Renal pelvis (tissue), 4 donors: ENCODE results near the gene FKBP8. TPM values are rescaled to one million over a fixed set of nuclear protein-coding genes. Genes with fewer than 3 reads are reported as not detected.

Experiments used
- DNase-seq: peaks from one replicate; pipeline ENCODE4 v3.0.0-alpha.2; 2013
- polyA plus RNA-seq, 3 donors: library from polyadenylated mRNA; unstranded; fragments of 120-200 nt; gene quantifications; one replicate each; pipeline ENCODE4 v1.2.1, GENCODE V29; 2013; ENCODE audit not compliant: insufficient read length in 3 of 3

The FKBP8 gene
- polyA plus RNA-seq, 3 donors: 178 to 222 (median 219) TPM

DNA sequence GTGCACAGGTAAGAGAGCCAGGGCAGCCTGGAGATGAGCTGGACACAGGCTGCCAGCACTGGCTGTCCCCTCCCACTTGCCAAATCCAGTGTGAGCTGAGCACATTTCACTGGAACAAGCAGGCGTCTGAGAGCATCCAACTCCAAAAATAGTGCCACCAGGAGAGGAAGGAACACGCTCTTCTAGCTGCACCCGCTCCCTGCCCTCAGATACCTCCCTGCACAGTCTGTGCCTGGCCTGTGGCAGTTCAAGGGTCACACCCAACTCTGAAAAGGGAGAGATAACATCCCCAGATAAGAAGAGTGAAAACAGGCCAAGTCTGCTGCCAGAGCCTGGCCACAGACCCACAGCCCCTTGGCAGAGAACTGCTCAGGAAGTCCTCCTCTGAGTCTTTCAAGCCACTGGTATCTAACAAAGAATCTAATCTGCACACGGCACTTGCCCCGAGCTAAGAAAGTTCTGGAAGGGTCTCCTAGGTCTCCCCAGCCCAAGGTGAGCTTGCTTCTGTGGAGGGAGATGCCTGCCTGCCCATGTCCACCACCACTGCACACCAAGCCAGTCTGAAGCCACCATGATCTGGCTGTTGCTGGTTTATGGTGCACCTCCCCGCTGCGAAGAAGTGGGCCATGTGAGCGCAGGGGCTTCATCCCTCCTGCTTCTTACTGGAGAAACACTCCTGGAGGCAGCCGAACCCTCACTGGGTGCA, 36.2 kb downstream of the FKBP8 start:
- DNase-seq: no peak

- no peak for DNase-seq
Measured at GRCh38 chr19:18506101-18506930, 37.1 kb downstream of the FKBP8 start.

DNA sequence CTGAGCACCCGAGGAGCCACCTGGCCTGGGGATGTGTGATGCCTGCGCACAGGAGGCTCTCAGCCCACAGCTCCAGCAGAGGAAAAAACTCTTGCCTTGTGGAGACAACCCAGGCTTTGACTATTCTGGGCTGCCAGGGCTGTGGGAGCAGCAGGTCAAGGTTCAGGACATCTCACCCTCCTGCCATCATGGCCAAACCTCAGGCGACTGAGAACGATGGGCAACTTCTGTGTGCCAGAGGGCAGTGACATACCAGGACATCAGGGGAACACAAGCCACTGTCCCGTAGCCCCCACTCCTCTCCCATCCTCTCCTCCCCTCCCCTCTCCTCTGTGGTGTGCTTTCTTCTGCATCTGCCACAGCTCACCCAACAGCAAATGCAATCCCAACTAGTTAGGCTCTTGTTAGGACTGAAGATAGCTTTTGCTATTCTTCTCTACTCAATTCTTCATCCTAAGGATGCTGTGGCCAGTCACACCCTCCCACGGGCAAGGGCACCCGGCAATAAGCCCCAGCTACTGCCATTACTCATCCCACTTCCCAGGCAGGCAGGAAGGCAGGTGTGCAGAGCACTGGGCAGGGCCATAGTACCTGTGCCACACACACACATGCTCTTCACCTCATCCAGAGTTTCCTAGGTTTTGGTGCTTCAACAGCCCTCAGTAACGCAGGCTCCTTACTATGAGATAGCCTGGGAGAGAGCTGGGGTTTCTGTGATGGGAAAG, 38.3 kb downstream of the FKBP8 start:
- no peak for DNase-seq

DNA sequence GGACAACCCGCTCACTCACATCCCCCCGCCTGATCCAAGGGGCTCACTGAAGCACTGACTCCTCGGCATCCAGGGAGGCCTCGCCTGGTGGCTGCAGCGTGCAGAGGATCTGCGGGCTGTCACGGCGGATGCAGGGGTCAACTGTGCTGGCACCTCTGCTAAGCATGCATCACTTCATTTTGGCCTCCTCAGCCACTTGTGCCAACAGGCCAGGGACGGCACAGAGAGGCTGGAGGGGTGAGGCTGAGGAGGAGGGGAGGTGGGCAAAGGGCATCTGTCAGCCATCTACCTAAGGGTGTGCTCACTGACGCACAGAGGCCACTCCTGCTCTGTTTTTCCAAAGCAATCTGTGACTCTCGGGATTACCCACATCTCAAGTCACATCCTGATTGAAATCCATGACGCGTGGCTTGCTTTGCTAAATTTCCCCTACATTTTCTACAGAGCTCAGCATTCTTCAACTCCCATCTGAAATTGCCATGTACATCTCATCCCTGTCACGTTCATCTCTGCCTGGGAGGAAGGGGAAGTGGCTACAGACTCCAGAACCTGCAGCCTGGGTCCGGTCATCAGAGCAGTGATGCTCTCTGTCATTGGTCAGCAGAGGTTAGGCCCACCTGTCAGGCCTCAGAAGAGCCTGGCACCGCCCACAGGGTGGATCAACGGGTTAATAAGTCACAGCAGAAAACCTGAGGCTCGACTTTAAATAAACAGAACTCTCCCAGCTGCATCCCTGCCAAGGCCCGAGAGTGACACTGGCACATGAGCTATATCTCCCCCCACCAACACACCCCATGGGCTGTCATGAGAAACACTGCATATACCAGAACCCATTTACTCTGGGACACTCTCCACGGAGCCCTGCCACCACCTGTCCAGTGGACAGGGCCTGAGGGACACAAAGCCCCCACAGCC, 39.1 kb downstream of the FKBP8 start:
- DNase-seq: peak; percentile 64

DNA sequence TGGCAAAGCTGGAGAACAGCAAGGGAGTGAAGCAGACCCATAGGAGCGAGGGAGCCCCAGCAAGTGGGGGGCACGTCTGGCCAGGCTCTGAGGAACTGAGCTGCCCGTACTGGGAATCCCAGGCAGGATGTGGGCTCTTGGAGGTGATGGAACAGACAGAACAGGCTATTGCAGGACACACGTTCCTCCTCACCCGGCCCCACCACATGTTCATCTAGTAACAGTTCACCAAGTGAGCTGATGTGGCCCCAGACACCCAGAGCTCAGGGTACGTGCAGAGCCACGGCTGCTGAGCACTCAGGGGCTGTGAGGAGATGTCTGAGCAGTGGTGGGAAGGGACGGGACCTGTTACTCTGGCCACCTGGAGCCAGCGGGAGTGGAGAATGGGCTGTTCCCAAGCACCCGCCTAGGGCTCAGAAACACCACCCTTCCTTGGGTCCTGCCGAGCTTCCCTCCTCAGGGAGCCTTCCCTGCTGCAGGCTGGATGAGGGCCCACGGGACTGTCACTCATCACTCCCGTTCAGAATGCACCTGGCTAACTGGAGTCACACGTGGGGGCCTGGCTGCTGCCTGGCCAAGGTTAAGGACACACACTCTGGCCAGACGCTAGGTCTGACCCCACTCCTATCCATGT, 39.9 kb downstream of the FKBP8 start:
- no peak for DNase-seq

DNA sequence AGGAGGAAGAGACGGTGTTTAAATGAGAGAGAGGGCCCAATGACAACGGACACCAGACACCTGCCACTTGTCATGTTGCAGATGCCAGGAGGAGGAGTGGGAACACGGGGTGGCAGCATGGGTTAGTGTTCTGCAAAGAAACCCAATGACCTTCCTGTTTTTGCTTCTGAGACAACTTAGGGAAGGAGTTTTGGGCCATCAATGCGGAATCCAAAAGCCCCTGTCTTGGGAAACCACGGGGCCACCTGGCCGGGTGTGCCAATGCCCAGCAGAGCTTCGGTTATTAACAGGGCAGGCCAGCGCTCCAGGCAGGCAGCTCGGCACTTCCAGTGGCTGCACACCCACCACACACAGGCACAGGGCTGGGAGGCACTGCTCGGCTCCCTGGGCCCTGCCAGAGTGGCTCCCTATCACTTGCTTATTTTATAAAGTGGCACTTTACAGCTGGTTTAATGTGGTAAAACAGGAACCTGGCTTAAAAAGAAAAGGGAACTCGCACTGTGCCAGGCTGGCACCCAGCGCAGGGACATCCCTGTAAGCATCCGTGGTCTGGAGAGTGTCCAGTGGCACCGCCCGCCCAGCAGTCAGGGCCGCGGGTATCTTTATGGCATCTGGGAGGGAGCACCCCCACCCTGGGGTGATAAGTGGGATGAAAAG, 40.6 kb downstream of the FKBP8 start:
- no peak for DNase-seq

DNA sequence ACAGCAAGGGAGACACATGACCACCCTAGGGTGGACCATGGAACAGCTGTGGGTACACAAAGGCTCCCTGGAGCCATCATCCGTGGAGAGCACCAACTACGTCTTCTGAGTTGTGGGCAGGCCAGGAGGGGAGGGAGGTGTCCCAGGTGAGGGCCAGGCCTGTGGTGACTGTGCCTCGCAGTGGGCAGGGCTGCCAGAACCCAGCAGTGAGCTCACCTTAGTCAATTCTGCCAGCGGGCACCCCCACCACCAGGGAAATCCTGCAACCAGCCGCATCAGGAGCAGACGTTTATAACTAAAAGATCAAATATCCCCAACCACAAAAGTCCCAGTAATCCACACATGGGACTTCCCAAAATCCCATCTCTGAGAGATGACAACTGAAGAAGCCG, 41.1 kb downstream of the FKBP8 start:
- no peak for DNase-seq

DNA sequence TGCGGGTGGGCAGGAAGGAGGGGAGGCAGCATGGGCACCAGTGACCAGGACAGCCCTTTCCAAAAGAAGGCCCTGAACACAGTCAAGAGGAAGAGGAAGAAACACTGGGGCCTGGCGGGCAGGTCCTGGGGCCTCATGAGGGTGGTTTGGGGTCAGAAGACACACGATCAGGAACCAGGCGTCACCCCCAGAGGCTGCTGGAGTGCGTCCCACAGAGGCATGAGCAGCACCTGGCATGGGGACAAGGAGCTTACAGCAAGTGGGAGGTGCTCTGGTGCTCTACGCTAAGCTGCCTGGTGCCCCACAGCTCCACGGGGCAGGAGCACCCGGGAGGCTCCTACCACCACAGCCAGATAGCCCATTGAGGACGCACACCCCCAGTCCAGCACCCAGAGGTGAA, 41.5 kb downstream of the FKBP8 start:
- DNase-seq: no peak

DNA sequence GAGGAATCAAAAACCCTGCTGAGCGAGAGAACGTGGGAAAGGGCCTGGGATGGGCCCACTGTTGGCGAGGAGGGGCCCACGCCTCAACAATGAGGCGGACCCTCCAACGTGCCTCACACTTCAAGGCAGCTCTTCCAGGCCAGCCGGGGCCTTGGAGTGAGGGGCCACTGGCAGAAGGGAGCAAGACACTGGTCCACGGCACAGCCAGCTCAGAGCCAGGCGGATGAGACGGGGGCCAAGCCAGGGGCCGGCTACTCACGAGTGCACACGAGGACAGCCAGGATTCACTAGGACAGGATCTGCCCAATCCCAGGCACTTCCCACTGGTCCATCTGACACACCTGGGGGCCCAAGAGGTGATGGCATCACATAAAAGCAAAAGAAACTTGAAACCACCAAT, 42.0 kb downstream of the FKBP8 start:
- DNase-seq: no peak

- no peak for DNase-seq
Measured at GRCh38 chr19:18500799-18501198, 42.6 kb downstream of the FKBP8 start.

DNA sequence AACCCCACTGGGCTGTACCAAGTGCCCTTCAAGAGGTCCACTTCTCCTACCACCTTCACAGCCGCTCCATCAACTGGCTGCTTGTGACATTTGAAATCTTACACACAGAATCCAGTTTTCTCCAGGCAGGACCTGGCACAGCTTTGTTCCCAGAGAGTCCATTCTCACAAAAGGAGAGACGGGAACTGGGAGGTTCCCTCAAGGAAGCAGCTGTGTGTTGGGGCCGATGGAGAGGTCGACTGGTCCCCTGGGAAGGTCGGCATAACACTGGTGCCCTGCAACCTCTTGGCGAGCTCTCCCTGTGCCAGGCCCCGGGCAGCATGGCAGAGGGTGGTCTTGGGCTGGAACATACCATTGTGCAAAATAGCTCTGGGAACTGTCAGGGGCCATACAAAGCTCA, 43.0 kb downstream of the FKBP8 start:
- no peak for DNase-seq

GRCh38 chr19:18499055-18499775, 44.2 kb downstream of the FKBP8 start:
- no peak for DNase-seq

- DNase-seq: no peak
Measured at GRCh38 chr19:18496980-18497256, 46.5 kb downstream of the FKBP8 start.

DNA sequence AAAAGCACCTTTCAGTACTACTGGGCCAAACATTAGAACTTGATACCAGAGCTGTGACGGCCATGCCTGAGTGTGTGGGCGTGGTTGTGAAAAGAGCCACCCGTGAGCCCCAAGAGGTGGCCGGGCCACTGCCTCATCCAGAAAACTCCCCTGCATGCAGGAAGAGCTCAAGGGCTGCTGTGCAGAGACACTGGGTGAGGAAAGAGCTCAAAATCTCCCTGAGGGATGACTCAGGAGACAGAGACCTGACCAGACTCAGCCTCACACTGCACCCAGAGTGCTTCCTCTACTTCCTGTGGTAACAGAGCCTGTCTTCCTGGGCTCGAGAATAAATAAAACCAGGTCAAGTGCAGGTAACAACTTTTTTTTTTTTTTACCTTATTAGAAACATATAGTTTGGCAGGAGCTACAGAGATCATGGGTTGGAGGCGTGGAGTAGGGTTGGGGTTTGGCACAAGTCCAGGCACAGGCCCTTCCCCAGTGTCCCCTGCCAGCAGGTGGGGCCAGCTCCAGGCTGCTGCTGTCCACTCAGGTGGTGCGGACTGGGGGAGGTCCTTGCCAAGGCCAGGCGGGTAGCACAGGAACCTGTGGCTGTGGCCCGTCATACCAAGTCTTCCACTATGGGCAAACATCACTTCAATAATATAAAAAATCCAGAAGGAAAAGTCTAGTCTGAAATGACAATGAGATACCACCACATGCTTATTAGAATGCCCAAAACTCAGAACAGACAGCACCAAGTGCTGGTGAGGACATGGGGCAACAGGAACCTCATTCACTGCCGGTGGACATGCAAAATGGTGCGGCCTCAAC, 47.0 kb downstream of the FKBP8 start:
- DNase-seq: no peak

DNA sequence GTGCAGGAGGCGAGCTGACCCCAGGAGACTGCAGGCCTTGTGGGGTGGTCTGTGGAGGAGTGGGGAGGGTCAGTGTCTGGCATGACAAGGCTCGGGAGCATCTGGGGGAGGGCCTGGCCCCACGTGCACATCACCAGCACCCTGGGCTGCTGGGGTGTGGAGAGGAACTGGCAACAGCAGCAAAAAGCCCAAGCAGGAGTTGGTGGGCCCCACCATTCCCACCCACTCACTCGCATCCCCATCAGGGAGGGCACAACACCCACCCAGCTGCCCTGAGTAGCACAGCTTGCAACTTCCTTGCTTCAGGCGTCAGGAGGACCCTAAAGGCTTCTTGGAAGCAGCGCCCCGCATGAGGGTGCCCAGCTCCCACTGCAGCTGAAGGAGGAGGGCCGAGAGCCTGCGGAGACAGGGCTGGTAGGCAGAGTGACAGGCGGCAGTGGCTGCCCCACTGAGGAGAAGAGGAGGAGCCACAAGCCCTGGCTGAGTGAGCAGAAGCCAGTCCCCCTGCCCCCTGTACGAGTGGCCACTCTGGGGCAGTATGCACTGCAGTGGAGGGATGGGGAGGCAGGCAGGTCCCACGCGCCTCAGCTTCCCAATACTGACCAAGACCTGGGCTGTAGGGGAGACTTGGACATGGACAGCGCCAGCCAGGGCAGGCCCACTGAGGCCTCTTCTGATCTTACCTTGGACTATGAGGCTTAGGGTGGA, 48.0 kb downstream of the FKBP8 start:
- DNase-seq: no peak

DNA sequence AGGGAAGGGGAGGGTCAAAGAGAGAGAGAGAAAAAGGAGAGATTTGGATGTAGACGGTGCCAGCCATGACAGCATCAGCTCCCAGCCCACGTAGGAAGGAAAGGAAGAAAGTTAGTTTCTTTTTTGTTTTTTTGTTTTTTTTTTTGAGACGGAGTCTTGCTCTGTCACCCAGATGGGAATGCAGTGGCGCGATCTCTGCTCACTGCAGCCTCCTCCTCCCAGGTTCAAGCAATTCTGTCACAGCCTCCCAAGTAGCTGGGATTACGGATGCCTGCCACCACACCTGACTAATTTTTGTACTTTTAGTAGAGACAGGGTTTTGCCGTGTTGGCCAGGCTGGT, 49.1 kb downstream of the FKBP8 start:
- no peak for DNase-seq

GRCh38 chr19:18493440-18494266, 49.7 kb downstream of the FKBP8 start:
- no peak for DNase-seq
